AG04450 (cell line): Measurements from ENCODE around the gene REXO4. TPM values are rescaled to one million over a fixed set of nuclear protein-coding genes. Genes with fewer than 3 reads are reported as not detected.

Source experiments
- CTCF ChIA-PET: fragments of 300-600, 350-600 bp; formaldehyde crosslinking; extraction: SDS; loops from one replicate; lab custom pipeline; 2022; ENCODE audit warnings: antibody characterized with exemption, inconsistent platforms; lab: Charles Lee
- POLR2A ChIA-PET: fragments of 350-600 bp; formaldehyde crosslinking; extraction: SDS; loops from one replicate; lab custom pipeline; 2021; ENCODE audit warnings: antibody characterized with exemption, inconsistent platforms; lab: Yijun Ruan, JAX
- DNase-seq: peaks from one replicate; pipeline ENCODE4 v3.0.0-alpha.2; 2011; ENCODE audit warnings: low read depth, low spot score
- H3K27ac ChIP-seq: one replicate; pipeline ENCODE4 v1.5.1; 2012; ENCODE audit warnings: low read depth, low read length, control low read depth
- H3K27me3 ChIP-seq: one replicate; pipeline ENCODE4 v1.6.0; 2012; ENCODE audit warnings: low read length; ENCODE audit not compliant: control insufficient read depth, insufficient read depth
- H3K4me3 ChIP-seq: 2 replicates; pipeline ENCODE4 v1.5.1; 2011; ENCODE audit warnings: mild to moderate bottlenecking, low read depth, low read length, control low read depth
- H3K9me3 ChIP-seq: 2 replicates; pipeline ENCODE4 v1.5.1; 2012; ENCODE audit warnings: low read length; ENCODE audit not compliant: control insufficient read depth, insufficient read depth
- CTCF ChIP-seq: IDR thresholded peaks from 2 replicates; pipeline ENCODE4 v1.5.1; 2011; ENCODE audit warnings: low read depth, low read length, control low read depth, inconsistent platforms
- polyA plus RNA-seq: library from polyadenylated mRNA; depleted of rRNA; stranded (reverse); fragments of >200 nt; gene quantifications from 2 replicates; pipeline ENCODE4 v1.2.3, GENCODE V29; 2011

The REXO4 gene
- polyA plus RNA-seq, 1 experiment, result 21.0 TPM

GRCh38 chr9:133389025-133389557 lies 28.7 kb downstream of the REXO4 start:
- Histone ChIP-seq H3K9me3 (no peaks in the 10 kb centered on the region), H3K27ac (no peak overlapping the region), H3K4me3 (no peak overlapping the region), H3K27me3 (peaks cover 5% of the 10 kb centered on the region)
- ChIA-PET CTCF (no interaction called here), POLR2A (no interaction called here)
- no peak for TF ChIP-seq CTCF
- no peak for DNase-seq

GRCh38 chr9:133387680-133388079 lies 30.1 kb downstream of the REXO4 start:
- no peak overlapping the region for H3K27ac ChIP-seq
- TF ChIP-seq CTCF, result no peak
- H3K9me3 ChIP-seq, result no peaks in the 10 kb centered on the region
- no peak for DNase-seq
- POLR2A ChIA-PET, result no interaction called here
- CTCF ChIA-PET, result no interaction called here
- no peak overlapping the region for H3K4me3 ChIP-seq
- H3K27me3 ChIP-seq, result peaks cover 3% of the 10 kb centered on the region

- DNase-seq, result no peak
- POLR2A ChIA-PET, result interaction anchor here (0.9 kb wide), 1 partner anchor 11 kb away, joined by 3 read pairs; no protein-coding TSS in a partner anchor
- Histone ChIP-seq H3K4me3 (no peak overlapping the region), H3K27ac (no peak overlapping the region), H3K9me3 (no peaks in the 10 kb centered on the region), H3K27me3 (peaks cover 3% of the 10 kb centered on the region)
- no peak for TF ChIP-seq CTCF
- CTCF ChIA-PET, result no interaction called here
Measured at GRCh38 chr9:133386338-133386737, 31.5 kb downstream of the REXO4 start.

GRCh38 chr9:133385452-133385851 lies 32.4 kb downstream of the REXO4 start:
- CTCF ChIA-PET, result no interaction called here
- Histone ChIP-seq H3K4me3 (no peak overlapping the region), H3K27me3 (peaks cover 3% of the 10 kb centered on the region), H3K9me3 (no peaks in the 10 kb centered on the region), H3K27ac (no peak overlapping the region)
- no peak for TF ChIP-seq CTCF
- no peak for DNase-seq
- POLR2A ChIA-PET, result interaction anchor here (0.9 kb wide), 1 partner anchor 10 kb away, joined by 3 read pairs; no protein-coding TSS in a partner anchor

- no peak for TF ChIP-seq CTCF
Measured at GRCh38 chr9:133384736-133385321, 33.0 kb downstream of the REXO4 start.

More at GRCh38 chr9:133384736-133385321, 33.0 kb downstream of the REXO4 start:
- no peak overlapping the region for H3K27ac ChIP-seq
- POLR2A ChIA-PET, result no interaction called here
- no peak for DNase-seq
- H3K4me3 ChIP-seq, result no peak overlapping the region
- H3K9me3 ChIP-seq, result no peaks in the 10 kb centered on the region
- CTCF ChIA-PET, result no interaction called here
- H3K27me3 ChIP-seq, result peaks cover 3% of the 10 kb centered on the region
